HG02571 (cell line): Measurements from ENCODE around the gene ZFP90.
"Not testable (repeated sequence)": the region's sequence is repeated elsewhere in the genome, so short reads cannot be mapped to it uniquely, and the experiment has no call there.

Experiments
- ATAC-seq: cut with Tn5 transposase; IDR thresholded peaks from one replicate; pipeline ENCODE4 v1.9.1; 2021; ENCODE audit warnings: mild to moderate bottlenecking, moderate library complexity; ENCODE audit not compliant: unreplicated experiment

ZFP90 gene

GRCh38 chr16:68517606-68518166 lies 21.4 kb upstream of the ZFP90 start:
- no peak for ATAC-seq

GRCh38 chr16:68519225-68519745 lies 19.8 kb upstream of the ZFP90 start:
- no peak for ATAC-seq

- ATAC-seq, result peak; percentile 84
These were observed 18.4 kb upstream of the ZFP90 start for GRCh38 chr16:68520649-68521086.

- ATAC-seq, result no peak
These were observed 14.8 kb upstream of the ZFP90 start for GRCh38 chr16:68524069-68524820.

GRCh38 chr16:68526143-68526781 lies 12.8 kb upstream of the ZFP90 start:
- ATAC-seq, result no peak

- ATAC-seq, result no peak
These were observed 12.3 kb upstream of the ZFP90 start for GRCh38 chr16:68526782-68527145.

GRCh38 chr16:68528233-68528632 lies 10.9 kb upstream of the ZFP90 start:
- no peak for ATAC-seq

GRCh38 chr16:68528686-68529379 lies 10.3 kb upstream of the ZFP90 start:
- peak; percentile 58 for ATAC-seq

GRCh38 chr16:68529608-68529930 lies 9.5 kb upstream of the ZFP90 start:
- peak; percentile 17 for ATAC-seq

- ATAC-seq, result peak; percentile 84
These were observed 9.0 kb upstream of the ZFP90 start for GRCh38 chr16:68529931-68530701.

- no peak for ATAC-seq
These were observed 5.2 kb upstream of the ZFP90 start for GRCh38 chr16:68533937-68534336.

- ATAC-seq, result no peak
These were observed 3.8 kb upstream of the ZFP90 start for GRCh38 chr16:68535331-68535730.

GRCh38 chr16:68539711-68540239 lies 684 bp downstream of the ZFP90 start:
- ATAC-seq, result no peak

- no peak for ATAC-seq
These were observed 9.9 kb downstream of the ZFP90 start for GRCh38 chr16:68548947-68549346.

- ATAC-seq, result no peak
These were observed 14.1 kb downstream of the ZFP90 start for GRCh38 chr16:68553186-68553585.

- ATAC-seq, result not testable (repeated sequence)
These were observed 21.2 kb downstream of the ZFP90 start for GRCh38 chr16:68560341-68560740.

GRCh38 chr16:68563631-68564381 lies 24.7 kb downstream of the ZFP90 start:
- no peak for ATAC-seq

- no peak for ATAC-seq
These were observed 25.4 kb downstream of the ZFP90 start for GRCh38 chr16:68564382-68564985.

- no peak for ATAC-seq
These were observed 35.4 kb downstream of the ZFP90 start for GRCh38 chr16:68574479-68574878.
